DND-41 (cell line): ENCODE data around the gene SYCP2L.
A peak's percentile ranks its signal among the peaks of the same experiment; 100 is the strongest.

Source experiments
- ATAC-seq: fragments of 200-7000 bp; cut with Tn5 transposase; 3 replicates; pipeline ENCODE4 v1.9.1; 2021; ENCODE audit warnings: low read depth; ENCODE audit not compliant: insufficient read depth
- DNase-seq: peaks from one replicate; pipeline ENCODE4 v3.0.0-alpha.2; 2020
- H2AFZ ChIP-seq: 2 replicates; pipeline ENCODE4 v1.6.0; 2012; ENCODE audit warnings: low read depth, low read length
- H3K27ac ChIP-seq: 2 replicates; pipeline ENCODE4 v1.5.1; 2012; ENCODE audit warnings: low read length, inconsistent platforms
- H3K27me3 ChIP-seq: fragments of 200-600 bp; sonication (generic); 2 replicates; pipeline ENCODE4 v1.6.0; 2012; ENCODE audit warnings: low read length, mild to moderate bottlenecking, inconsistent platforms; ENCODE audit not compliant: insufficient read depth, poor library complexity
- H3K36me3 ChIP-seq: 2 replicates; pipeline ENCODE4 v1.5.1; 2012; ENCODE audit warnings: low read length, inconsistent platforms; ENCODE audit not compliant: insufficient read depth
- H3K4me1 ChIP-seq: 2 replicates; pipeline ENCODE4 v1.5.1; 2012; ENCODE audit warnings: mild to moderate bottlenecking, low read length; ENCODE audit not compliant: insufficient read depth
- H3K4me2 ChIP-seq: 2 replicates; pipeline ENCODE4 v1.6.0; 2012; ENCODE audit warnings: mild to moderate bottlenecking, moderate library complexity, low read length, inconsistent platforms; ENCODE audit not compliant: insufficient read depth
- H3K4me3 ChIP-seq, 2 experiments: fragments of 200-600 bp in 1 of 2; shearing (Covaris generic) in 1 of 2; 2 replicates each; pipeline ENCODE4 v1.5.1; 2012 to 2016; ENCODE audit warnings: inconsistent platforms in 2 of 2, low read length in 2 of 2, mild to moderate bottlenecking in 2 of 2, low read depth in 1 of 2, moderate library complexity in 1 of 2
- H3K79me2 ChIP-seq: 2 replicates; pipeline ENCODE4 v1.6.0; 2012; ENCODE audit warnings: low read length, inconsistent platforms; ENCODE audit not compliant: insufficient read depth
- H3K9ac ChIP-seq: 2 replicates; pipeline ENCODE4 v1.6.0; 2012; ENCODE audit warnings: low read depth, mild to moderate bottlenecking, inconsistent platforms, low read length, moderate library complexity
- H3K9me3 ChIP-seq: 2 replicates; pipeline ENCODE4 v1.5.1; 2012; ENCODE audit warnings: low read length, moderate library complexity, mild to moderate bottlenecking, inconsistent platforms; ENCODE audit not compliant: insufficient read depth, severe bottlenecking
- H4K20me1 ChIP-seq: 2 replicates; pipeline ENCODE4 v1.6.0; 2012; ENCODE audit warnings: low read length; ENCODE audit not compliant: insufficient read depth
- CTCF ChIP-seq: IDR thresholded peaks from 2 replicates; pipeline ENCODE4 v1.5.1; 2012; ENCODE audit warnings: borderline replicate concordance, low read length, moderate library complexity, mild to moderate bottlenecking; ENCODE audit not compliant: poor library complexity, severe bottlenecking; ENCODE audit errors: extremely low read depth
- EZH2 ChIP-seq: IDR thresholded peaks from 3 replicates; pipeline ENCODE4 v1.6.1; 2012; ENCODE audit warnings: borderline replicate concordance, low read depth, mild to moderate bottlenecking, moderate library complexity, low read length, inconsistent platforms; ENCODE audit not compliant: severe bottlenecking

The SYCP2L gene

GRCh38 chr6:10949579-10950490 is 63.0 kb downstream of the SYCP2L start:
- Histone ChIP-seq H3K36me3 (no peaks in the 10 kb centered on the region), H3K4me2 (no peak overlapping the region), H3K27me3 (peaks cover 5% of the 10 kb centered on the region), H2AFZ (no peak overlapping the region), H4K20me1 (no peaks in the 10 kb centered on the region), H3K79me2 (no peaks in the 10 kb centered on the region), H3K9ac (no peak overlapping the region), H3K27ac (no peak overlapping the region), H3K4me1 (no peaks in the 10 kb centered on the region), H3K4me3 (no peak overlapping the region), H3K9me3 (no peaks in the 10 kb centered on the region)
- no peak for TF ChIP-seq EZH2
- TF ChIP-seq CTCF: no peak
- DNase-seq (no peak), ATAC-seq (no peak)

GRCh38 chr6:10951675-10952282 is 64.9 kb downstream of the SYCP2L start:
- Histone ChIP-seq H3K27me3 (peaks cover 5% of the 10 kb centered on the region), H3K36me3 (no peaks in the 10 kb centered on the region), H3K4me1 (no peaks in the 10 kb centered on the region), H3K4me2 (no peak overlapping the region), H3K9me3 (no peaks in the 10 kb centered on the region), H3K4me3 (no peak overlapping the region), H3K27ac (no peak overlapping the region), H2AFZ (no peak overlapping the region), H3K9ac (no peak overlapping the region), H3K79me2 (no peaks in the 10 kb centered on the region), H4K20me1 (no peaks in the 10 kb centered on the region)
- ATAC-seq: peak; percentile 58; the same call in 2 of the 3 replicates
- DNase-seq: no peak
- no peak for TF ChIP-seq EZH2
- TF ChIP-seq CTCF: peak; percentile 58

GRCh38 chr6:10954590-10955010 is 67.7 kb downstream of the SYCP2L start:
- Histone ChIP-seq H3K4me1 (no peaks in the 10 kb centered on the region), H3K27me3 (no peaks in the 10 kb centered on the region), H3K36me3 (no peaks in the 10 kb centered on the region), H4K20me1 (no peaks in the 10 kb centered on the region), H3K79me2 (no peaks in the 10 kb centered on the region), H3K9ac (no peak overlapping the region), H2AFZ (no peak overlapping the region), H3K4me3 (no peak overlapping the region), H3K4me2 (no peak overlapping the region), H3K27ac (no peak overlapping the region), H3K9me3 (no peaks in the 10 kb centered on the region)
- ATAC-seq (peak; percentile 89), DNase-seq (peak; percentile 65)
- TF ChIP-seq EZH2 (no peak), CTCF (peak; percentile 75)
